Measurements from ENCODE around the gene LYG2. TPM values are rescaled to one million over a fixed set of nuclear protein-coding genes. Genes with fewer than 3 reads are reported as not detected.
"Not testable (repeated sequence)": the region's sequence is repeated elsewhere in the genome, so short reads cannot be mapped to it uniquely, and the experiment has no call there.

LYG2 gene
- total and polyA plus RNA-seq, 5 donors from 2014 or later, result not detected

DNA sequence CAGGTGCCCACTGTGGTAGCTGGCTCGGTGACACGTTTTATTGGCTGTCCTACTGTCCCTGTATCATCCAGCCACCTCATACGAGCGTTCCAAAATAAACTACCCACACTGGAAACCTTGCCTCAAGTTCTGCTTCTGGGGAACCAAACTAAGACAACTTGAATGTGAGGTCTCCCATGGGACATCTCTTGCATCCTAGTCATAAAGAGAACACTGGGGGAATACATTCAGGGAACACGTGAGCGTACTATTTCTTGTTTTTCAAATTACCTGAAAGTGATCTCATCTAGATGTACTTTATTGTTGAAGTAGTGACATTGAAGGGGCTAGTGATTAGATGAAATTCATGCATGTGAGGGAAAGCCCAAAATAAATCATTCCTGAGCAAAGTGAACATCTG lies 15.0 kb downstream of the LYG2 start:
- H3K4me1 Mint-ChIP-seq, result no peaks in the 10 kb centered on the region
- H3K9me3 ChIP-seq (ENCODE audit: control insufficient read depth in 2 of 2, low read length in 2 of 2), result no peaks in the 10 kb centered on the region
- no peak overlapping the region for H3K27ac Mint-ChIP-seq
- H3K9me3 Mint-ChIP-seq, result peaks cover 0 to 2% (median 0%) of the 10 kb centered on the region in 7 donors
- no peaks in the 10 kb centered on the region for H3K27me3 ChIP-seq (ENCODE audit: control insufficient read depth, insufficient read depth, low read length)
- no peak overlapping the region for H3K27ac ChIP-seq (ENCODE audit: insufficient read depth, low read length, poor library complexity, severe bottlenecking)
- no peak overlapping the region for H3K4me3 Mint-ChIP-seq
- H3K4me3 ChIP-seq (ENCODE audit: low read depth, low read length), result no peak overlapping the region
- H3K36me3 Mint-ChIP-seq, result peaks cover 9% of the 10 kb centered on the region
- no peaks in the 10 kb centered on the region for H3K27me3 Mint-ChIP-seq
- no peaks in the 10 kb centered on the region for H3K36me3 ChIP-seq (ENCODE audit: control insufficient read depth, insufficient read depth, low read length)
- no peak for DNase-seq
- ATAC-seq (ENCODE audit: low read depth in 2 of 2), result no peak
- H3K4me1 ChIP-seq (ENCODE audit: control insufficient read depth, insufficient read depth, low read length, poor library complexity, severe bottlenecking), result no peaks in the 10 kb centered on the region

DNA sequence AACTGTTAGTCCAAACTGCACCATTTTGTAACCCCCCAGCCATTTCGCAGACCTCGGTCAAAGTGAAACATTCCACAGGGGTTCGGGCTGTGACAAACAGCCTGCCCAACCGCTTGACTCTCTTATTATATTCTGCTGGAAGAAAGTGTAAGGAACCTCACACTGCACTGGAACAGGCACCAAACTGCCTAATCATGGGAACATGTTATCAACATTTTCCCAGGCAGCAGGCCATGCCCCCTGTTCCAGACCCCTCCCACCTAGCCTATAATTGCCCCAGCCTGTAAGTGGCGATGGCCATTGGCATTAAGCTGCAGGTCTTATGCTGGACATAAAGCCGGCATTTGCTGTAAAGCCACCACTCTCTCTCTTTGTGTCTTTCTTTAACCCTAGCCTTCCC lies 16.9 kb downstream of the LYG2 start:
- no peak for ATAC-seq (ENCODE audit: low read depth in 2 of 2)

DNA sequence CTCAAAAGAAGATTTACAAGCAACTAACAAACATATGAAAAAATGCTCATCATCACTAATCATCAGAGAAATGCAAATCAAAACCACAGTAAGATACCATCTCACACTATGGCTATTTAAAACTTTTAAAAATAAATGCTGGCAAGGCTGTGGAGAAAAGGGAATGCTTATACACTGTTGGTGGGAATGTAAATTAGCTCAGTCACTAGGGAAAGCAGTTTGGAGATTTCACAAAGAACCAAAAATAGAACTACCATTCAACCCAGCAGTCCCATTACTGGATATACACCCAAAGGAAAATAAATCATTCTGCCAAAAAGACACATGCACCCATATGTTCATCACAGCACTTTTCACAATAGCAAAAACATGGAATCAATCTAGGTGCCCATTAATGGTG lies 22.3 kb downstream of the LYG2 start:
- not testable (repeated sequence) for H3K4me1 Mint-ChIP-seq; DNase-seq; H3K27me3 ChIP-seq (ENCODE audit: control insufficient read depth, insufficient read depth, low read length); H3K27me3 Mint-ChIP-seq; H3K4me1 ChIP-seq (ENCODE audit: control insufficient read depth, insufficient read depth, low read length, poor library complexity, severe bottlenecking); H3K27ac ChIP-seq (ENCODE audit: insufficient read depth, low read length, poor library complexity, severe bottlenecking); H3K9me3 ChIP-seq (ENCODE audit: control insufficient read depth in 2 of 2, low read length in 2 of 2); ATAC-seq (ENCODE audit: low read depth in 2 of 2); H3K36me3 ChIP-seq (ENCODE audit: control insufficient read depth, insufficient read depth, low read length); H3K36me3 Mint-ChIP-seq; H3K4me3 ChIP-seq (ENCODE audit: low read depth, low read length); H3K4me3 Mint-ChIP-seq; H3K27ac Mint-ChIP-seq
- peaks cover 0 to 31% (median 9%) of the 10 kb centered on the region in 7 donors for H3K9me3 Mint-ChIP-seq

More for the DNA sequence above, 16.9 kb downstream of the LYG2 start:
- H3K4me1 ChIP-seq (ENCODE audit: control insufficient read depth, insufficient read depth, low read length, poor library complexity, severe bottlenecking), result no peaks in the 10 kb centered on the region
- DNase-seq, result no peak
- H3K27ac ChIP-seq (ENCODE audit: insufficient read depth, low read length, poor library complexity, severe bottlenecking), result no peak overlapping the region
- no peaks in the 10 kb centered on the region for H3K27me3 ChIP-seq (ENCODE audit: control insufficient read depth, insufficient read depth, low read length)
- H3K27ac Mint-ChIP-seq, result no peak overlapping the region
- no peaks in the 10 kb centered on the region for H3K27me3 Mint-ChIP-seq
- no peaks in the 10 kb centered on the region for H3K9me3 ChIP-seq (ENCODE audit: control insufficient read depth in 2 of 2, low read length in 2 of 2)
- no peak overlapping the region for H3K4me3 ChIP-seq (ENCODE audit: low read depth, low read length)
- peaks cover 9% of the 10 kb centered on the region for H3K36me3 Mint-ChIP-seq
- peaks cover 0 to 7% (median 2%) of the 10 kb centered on the region in 7 donors for H3K9me3 Mint-ChIP-seq
- no peaks in the 10 kb centered on the region for H3K4me1 Mint-ChIP-seq
- no peak overlapping the region for H3K4me3 Mint-ChIP-seq
- H3K36me3 ChIP-seq (ENCODE audit: control insufficient read depth, insufficient read depth, low read length), result no peaks in the 10 kb centered on the region

DNA sequence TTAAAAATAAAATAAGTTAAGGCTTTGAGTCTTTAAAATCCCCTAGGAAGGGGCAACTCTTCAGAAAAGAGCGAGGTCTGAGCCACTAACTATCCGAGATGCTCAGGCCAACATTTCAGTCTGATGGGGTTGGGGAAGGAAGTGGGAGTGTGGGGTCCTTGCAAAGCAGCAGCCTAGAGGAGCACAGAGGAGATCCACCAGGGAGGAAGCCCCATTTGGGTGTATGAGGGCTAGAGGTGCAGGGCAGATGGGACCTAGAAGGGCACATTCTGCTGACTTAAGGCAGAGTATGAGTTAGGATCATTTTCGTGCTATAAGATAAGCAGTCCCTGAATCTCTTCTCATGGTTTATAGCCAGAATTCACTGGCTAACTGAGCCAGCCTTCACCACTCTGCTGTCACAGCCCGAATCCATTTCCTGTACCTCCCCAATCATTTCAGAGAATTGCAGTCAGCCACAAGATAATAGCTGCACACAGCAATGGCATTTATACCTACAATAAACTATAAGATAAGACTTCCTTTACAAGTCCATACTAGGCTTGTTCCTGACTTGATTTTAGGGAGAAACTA lies 37.5 kb downstream of the LYG2 start:
- Histone ChIP-seq H3K4me3 (ENCODE audit: low read depth, low read length) (no peak overlapping the region), H3K27ac (ENCODE audit: insufficient read depth, low read length, poor library complexity, severe bottlenecking) (no peak overlapping the region), H3K9me3 (ENCODE audit: control insufficient read depth in 2 of 2, low read length in 2 of 2) (no peaks in the 10 kb centered on the region), H3K4me1 (ENCODE audit: control insufficient read depth, insufficient read depth, low read length, poor library complexity, severe bottlenecking) (no peaks in the 10 kb centered on the region), H3K36me3 (ENCODE audit: control insufficient read depth, insufficient read depth, low read length) (no peaks in the 10 kb centered on the region), H3K27me3 (ENCODE audit: control insufficient read depth, insufficient read depth, low read length) (no peaks in the 10 kb centered on the region)
- Mint-ChIP-seq H3K27me3 (no peaks in the 10 kb centered on the region), H3K4me3 (no peak overlapping the region), H3K9me3 (peaks cover 0 to 4% (median 0%) of the 10 kb centered on the region in 7 donors), H3K36me3 (peaks cover 32% of the 10 kb centered on the region), H3K27ac (no peak overlapping the region), H3K4me1 (no peaks in the 10 kb centered on the region)
- DNase-seq (peak in 1 of 3 donors; percentile 21), ATAC-seq (ENCODE audit: low read depth in 2 of 2) (no peak)

DNA sequence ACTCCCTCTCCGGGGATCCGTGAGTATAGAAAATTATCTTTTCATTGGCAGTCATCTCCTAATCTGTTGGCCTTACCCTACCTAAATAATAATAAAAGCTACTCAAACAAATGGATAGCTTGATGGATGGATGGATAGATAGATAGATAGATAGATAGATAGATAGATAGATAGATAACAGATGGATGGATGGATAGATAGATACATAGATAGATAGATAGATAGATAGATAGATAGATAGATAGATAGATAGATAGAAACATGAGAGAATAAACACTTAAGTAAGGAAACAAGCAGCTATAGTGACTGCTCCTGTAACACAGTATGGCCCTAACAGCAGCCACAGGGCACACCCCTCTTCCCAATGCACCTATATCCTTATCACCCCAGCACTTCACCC lies 39.4 kb downstream of the LYG2 start:
- no peaks in the 10 kb centered on the region for H3K27me3 Mint-ChIP-seq
- H3K27ac Mint-ChIP-seq, result peak overlapping the region in 1 of 3 donors; percentile 60
- no peaks in the 10 kb centered on the region for H3K4me1 Mint-ChIP-seq
- Histone ChIP-seq H3K27ac (ENCODE audit: insufficient read depth, low read length, poor library complexity, severe bottlenecking) (no peak overlapping the region), H3K4me1 (ENCODE audit: control insufficient read depth, insufficient read depth, low read length, poor library complexity, severe bottlenecking) (no peaks in the 10 kb centered on the region), H3K4me3 (ENCODE audit: low read depth, low read length) (no peak overlapping the region), H3K36me3 (ENCODE audit: control insufficient read depth, insufficient read depth, low read length) (no peaks in the 10 kb centered on the region), H3K9me3 (ENCODE audit: control insufficient read depth in 2 of 2, low read length in 2 of 2) (no peaks in the 10 kb centered on the region), H3K27me3 (ENCODE audit: control insufficient read depth, insufficient read depth, low read length) (no peaks in the 10 kb centered on the region)
- no peak overlapping the region for H3K4me3 Mint-ChIP-seq
- DNase-seq, result no peak
- peaks cover 25% of the 10 kb centered on the region for H3K36me3 Mint-ChIP-seq
- no peaks in the 10 kb centered on the region for H3K9me3 Mint-ChIP-seq
- ATAC-seq (ENCODE audit: low read depth in 2 of 2), result no peak

DNA sequence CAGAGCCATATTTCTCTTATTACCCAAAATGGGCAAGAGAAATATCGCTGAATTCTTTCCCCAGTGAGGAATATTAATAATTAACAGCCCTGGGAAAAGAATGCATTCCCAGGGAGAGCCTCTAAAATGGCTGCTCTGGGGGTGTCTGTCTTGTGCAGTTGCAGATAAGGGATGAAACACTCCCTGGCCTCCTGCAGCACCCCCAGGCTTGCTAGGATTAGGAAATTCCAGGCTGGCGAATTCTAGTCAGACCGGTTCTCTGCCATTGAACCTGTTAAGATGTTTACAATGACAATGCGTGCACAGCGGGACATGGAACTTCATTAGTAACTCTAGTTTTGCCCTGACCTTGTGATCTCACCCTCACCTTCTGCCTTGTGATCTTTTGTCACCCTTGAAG lies 50.0 kb downstream of the LYG2 start:
- H3K9me3 Mint-ChIP-seq, result peaks cover 0 to 6% (median 1%) of the 10 kb centered on the region in 7 donors
- no peaks in the 10 kb centered on the region for H3K4me1 ChIP-seq (ENCODE audit: control insufficient read depth, insufficient read depth, low read length, poor library complexity, severe bottlenecking)
- DNase-seq, result no peak
- no peak overlapping the region for H3K27ac ChIP-seq (ENCODE audit: insufficient read depth, low read length, poor library complexity, severe bottlenecking)
- no peak overlapping the region for H3K27ac Mint-ChIP-seq
- peaks cover 2% of the 10 kb centered on the region for H3K36me3 ChIP-seq (ENCODE audit: control insufficient read depth, insufficient read depth, low read length)
- H3K4me3 Mint-ChIP-seq, result no peak overlapping the region
- H3K4me1 Mint-ChIP-seq, result peaks cover 0 to 11% (median 3%) of the 10 kb centered on the region in 4 donors
- no peaks in the 10 kb centered on the region for H3K27me3 ChIP-seq (ENCODE audit: control insufficient read depth, insufficient read depth, low read length)
- no peak overlapping the region for H3K4me3 ChIP-seq (ENCODE audit: low read depth, low read length)
- no peaks in the 10 kb centered on the region for H3K9me3 ChIP-seq (ENCODE audit: control insufficient read depth in 2 of 2, low read length in 2 of 2)
- H3K36me3 Mint-ChIP-seq, result peaks cover 40% of the 10 kb centered on the region
- no peak for ATAC-seq (ENCODE audit: low read depth in 2 of 2)
- H3K27me3 Mint-ChIP-seq, result no peaks in the 10 kb centered on the region

DNA sequence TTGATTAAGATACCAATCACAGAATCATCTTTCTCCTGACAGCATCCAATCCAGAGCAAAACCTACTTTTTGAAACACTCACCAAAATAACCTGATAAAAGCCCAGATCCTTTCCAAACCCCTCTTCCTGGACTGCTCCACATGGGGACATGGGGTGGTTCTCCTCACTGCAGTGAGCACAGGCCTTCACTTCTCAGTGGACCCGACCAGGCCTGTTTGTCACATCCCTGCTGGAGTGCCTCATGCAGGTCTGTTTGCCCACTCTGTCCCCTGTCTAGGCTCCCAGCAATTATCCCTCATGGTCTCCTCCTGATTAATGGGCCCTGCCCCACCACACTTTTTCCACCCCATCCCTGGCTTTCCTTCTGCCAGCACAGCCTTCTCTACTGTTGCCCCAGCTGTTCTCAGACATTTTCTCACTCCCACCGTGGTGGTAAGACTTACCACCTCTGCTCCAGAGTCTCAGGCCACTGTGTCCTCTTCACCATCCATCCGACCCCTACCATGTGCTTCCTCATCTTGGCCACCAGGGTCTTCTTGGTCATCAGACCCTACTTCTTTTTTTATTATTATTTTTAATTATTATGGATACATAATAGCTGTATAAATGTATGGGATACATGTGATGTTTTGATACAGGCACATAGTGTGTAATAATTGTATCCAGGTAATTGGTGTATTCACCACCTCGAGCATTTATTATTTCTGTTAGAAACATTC lies 53.3 kb downstream of the LYG2 start:
- H3K36me3 ChIP-seq (ENCODE audit: control insufficient read depth, insufficient read depth, low read length), result peaks cover 5% of the 10 kb centered on the region
- peaks cover 0 to 4% (median 0%) of the 10 kb centered on the region in 7 donors for H3K9me3 Mint-ChIP-seq
- no peaks in the 10 kb centered on the region for H3K4me1 ChIP-seq (ENCODE audit: control insufficient read depth, insufficient read depth, low read length, poor library complexity, severe bottlenecking)
- peaks cover 18% of the 10 kb centered on the region for H3K36me3 Mint-ChIP-seq
- peak overlapping the region in 2 of 3 donors; percentile 6 to 76 for H3K27ac Mint-ChIP-seq
- no peaks in the 10 kb centered on the region for H3K27me3 Mint-ChIP-seq
- no peak overlapping the region for H3K4me3 Mint-ChIP-seq
- H3K4me1 Mint-ChIP-seq, result peaks cover 0 to 3% (median under 1%) of the 10 kb centered on the region in 4 donors
- H3K27ac ChIP-seq (ENCODE audit: insufficient read depth, low read length, poor library complexity, severe bottlenecking), result no peak overlapping the region
- DNase-seq (no peak), ATAC-seq (ENCODE audit: low read depth in 2 of 2) (no peak)
- no peaks in the 10 kb centered on the region for H3K9me3 ChIP-seq (ENCODE audit: control insufficient read depth in 2 of 2, low read length in 2 of 2)
- no peak overlapping the region for H3K4me3 ChIP-seq (ENCODE audit: low read depth, low read length)
- no peaks in the 10 kb centered on the region for H3K27me3 ChIP-seq (ENCODE audit: control insufficient read depth, insufficient read depth, low read length)
